ENCODE measurements around the gene RNFT1.
"Not testable (repeated sequence)": the region's sequence is repeated elsewhere in the genome, so short reads cannot be mapped to it uniquely, and the experiment has no call there.

Gene RNFT1

GRCh38 chr17:59964482-59965328 lies at the start of gene RNFT1:
Gene RNFT1, minus strand, starts transcription at chr17:59964740. Its CDS starts 77 bp downstream, at chr17:59964663.
- peak; percentile 70 for DNase-seq

DNA sequence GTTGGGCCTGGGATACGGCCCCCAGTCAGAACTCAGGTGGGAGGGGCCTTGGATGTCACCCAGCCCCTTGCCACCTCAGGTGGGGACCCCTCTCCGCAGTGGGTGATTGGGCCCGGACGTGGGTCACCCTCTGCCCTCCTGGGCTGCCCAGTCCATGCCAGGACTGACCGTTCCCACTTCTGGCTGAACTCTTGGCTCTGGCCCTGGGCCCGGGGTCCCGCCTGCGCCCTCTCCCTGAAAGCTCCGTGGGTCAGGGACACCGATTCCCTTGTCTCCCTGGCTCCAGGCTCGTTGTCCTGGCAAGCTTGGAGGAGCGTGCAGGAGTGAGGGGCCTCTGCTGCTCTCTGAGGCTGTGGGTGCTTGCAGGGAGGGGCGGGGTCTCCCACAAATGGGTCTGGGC lies 44.8 kb upstream of the RNFT1 start:
- not testable (repeated sequence) for DNase-seq

- DNase-seq = not testable (repeated sequence)
Measured at GRCh38 chr17:60008377-60008776, 43.8 kb upstream of the RNFT1 start.

DNA sequence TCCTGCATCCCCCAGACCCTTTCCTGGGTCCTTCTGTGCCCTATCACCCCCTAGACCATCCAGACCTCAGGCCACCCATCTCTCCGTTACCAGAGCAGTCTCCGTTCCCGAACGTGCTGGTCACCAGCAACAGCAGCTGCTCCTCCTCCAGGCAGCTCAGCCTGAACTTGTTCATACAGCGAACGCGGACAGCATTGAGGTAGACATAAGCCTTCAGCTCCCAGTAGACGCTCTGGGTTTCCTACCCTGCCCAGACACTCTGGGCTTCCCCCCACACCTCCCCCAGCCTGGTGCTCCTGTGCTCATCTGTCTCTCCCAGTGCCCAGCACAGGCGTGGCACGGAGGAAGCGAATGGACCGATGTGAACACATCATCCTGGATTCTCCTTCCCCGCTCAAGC lies 41.6 kb upstream of the RNFT1 start:
- no peak for DNase-seq

DNA sequence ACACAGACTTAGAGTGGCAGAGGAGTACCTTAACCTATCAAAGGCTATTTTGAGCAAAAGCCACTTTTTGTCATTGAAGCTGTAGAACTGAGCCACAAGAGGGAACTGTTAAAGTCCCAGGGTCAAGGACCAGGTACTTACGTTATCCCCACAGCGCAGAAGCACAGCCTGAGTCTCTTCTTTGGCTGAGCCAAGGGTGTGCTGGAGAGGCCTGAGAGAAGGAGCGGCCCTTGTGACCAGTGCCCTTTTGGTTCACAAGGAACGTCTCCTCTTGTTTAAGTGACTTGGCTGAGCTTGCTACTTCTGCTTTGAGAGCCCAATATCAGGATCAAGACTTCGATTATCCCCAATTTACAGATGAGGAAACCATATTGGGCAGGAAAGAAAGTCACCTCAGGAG lies 40.0 kb upstream of the RNFT1 start:
- not testable (repeated sequence) for DNase-seq

DNA sequence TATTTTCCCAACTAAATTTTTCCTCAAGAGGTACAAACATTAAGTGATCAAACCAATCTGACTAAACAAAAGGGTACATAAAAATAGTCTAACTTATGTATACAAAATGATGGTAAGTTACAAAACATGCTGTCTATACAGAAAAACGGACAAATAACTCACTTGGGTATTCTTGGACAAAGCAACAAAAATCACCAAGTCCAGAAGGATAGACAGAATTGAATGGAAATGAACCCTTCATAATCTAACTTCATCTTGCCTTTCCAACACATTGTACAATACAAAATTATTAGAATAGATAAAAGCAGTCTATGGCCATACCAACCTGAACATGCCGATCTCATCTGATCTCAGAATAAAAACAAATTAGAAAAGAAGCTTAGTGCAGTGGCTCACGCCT lies 37.9 kb upstream of the RNFT1 start:
- DNase-seq = not testable (repeated sequence)

DNA sequence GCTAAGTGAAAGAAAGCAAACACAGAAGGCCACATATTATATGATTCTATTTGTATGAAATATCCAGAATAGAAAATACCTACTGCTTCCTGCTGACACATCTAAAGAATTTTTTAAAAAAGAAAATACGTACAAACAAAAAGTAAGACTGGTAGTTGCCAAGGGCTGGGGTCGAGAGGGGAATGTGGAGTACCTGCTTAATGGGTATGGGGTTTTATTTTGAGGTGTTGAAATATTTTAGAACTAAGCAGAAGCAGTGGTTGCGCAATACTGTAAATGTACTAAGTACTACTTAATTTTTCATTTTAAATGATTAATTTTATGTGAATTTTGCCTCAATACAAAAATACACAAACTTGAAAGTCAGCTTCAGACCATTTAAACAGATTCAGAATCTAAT lies 32.1 kb upstream of the RNFT1 start:
- DNase-seq = not testable (repeated sequence)

- DNase-seq = not testable (repeated sequence)
Measured at GRCh38 chr17:59975166-59975565, 10.6 kb upstream of the RNFT1 start.

DNA sequence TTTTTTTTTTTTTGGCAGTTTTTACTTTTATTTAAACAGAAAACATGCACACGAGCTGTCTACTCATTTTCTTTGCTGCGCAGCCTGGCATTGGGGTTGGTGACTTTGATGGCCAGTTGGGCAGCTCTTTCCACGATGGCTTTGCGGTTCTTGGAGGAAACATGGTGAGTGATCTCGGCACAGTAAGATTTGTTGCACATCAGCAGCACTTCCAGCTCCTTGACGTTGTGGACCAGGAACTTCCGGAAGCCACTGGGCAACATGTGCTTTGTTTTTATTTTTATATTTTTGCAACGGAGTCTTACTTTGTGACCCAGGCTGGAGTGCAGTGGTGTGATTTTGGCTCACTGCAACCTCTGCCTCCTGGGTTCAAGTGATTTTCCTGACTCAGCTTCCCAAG lies 8.9 kb upstream of the RNFT1 start:
- DNase-seq = not testable (repeated sequence)

- no peak for DNase-seq
Measured at GRCh38 chr17:59972778-59973177, 8.2 kb upstream of the RNFT1 start.

GRCh38 chr17:59971771-59972170 lies 7.2 kb upstream of the RNFT1 start:
- DNase-seq = not testable (repeated sequence)

GRCh38 chr17:59963738-59964481 lies 630 bp downstream of the RNFT1 start:
- DNase-seq = peak; percentile 48

- DNase-seq = no peak
Measured at GRCh38 chr17:59962739-59963318, 1.7 kb downstream of the RNFT1 start.

- not testable (repeated sequence) for DNase-seq
Measured at GRCh38 chr17:59959574-59959973, 5.0 kb downstream of the RNFT1 start.

GRCh38 chr17:59954856-59955255 lies 9.7 kb downstream of the RNFT1 start:
- no peak for DNase-seq

DNA sequence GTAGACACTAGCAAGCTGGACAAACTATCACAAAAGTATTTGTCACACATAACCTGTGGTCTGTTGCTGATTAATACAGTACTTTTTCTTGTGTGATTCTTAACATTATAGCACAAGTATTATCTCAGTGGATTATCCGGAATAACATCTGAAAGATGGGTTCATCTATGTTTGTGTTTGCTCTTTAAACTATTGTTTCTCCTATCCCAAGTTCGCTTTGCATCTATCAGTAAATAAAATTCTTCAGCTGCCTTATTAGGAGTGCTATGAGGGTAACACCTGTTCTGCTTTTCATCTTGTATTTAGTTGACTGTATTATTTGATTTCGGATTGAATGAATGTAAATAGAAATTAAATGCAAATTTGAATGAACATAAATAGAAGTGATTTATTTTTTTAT lies 14.5 kb downstream of the RNFT1 start:
- DNase-seq = no peak

GRCh38 chr17:59947310-59947709 lies 17.2 kb downstream of the RNFT1 start:
- DNase-seq = not testable (repeated sequence)

GRCh38 chr17:59946433-59946832 lies 18.1 kb downstream of the RNFT1 start:
- not testable (repeated sequence) for DNase-seq

DNA sequence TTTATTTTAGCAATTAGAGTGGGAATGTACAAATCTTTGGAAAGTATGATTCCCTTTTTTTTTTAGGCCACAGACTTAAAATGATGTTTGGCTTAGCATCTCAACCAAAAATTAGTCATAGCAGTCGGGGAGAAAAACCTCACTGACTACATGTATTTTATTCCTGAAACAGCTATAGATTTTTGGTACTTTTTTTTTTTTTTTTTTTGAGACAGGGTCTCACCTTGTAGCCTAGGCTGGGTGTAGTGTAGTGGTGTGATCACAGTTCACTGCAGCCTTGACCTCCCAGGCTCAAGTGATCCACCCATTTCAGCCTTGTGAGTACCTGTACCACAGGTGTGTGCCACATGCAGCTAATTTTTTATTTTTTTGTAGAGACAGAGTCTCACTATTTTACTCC lies 23.4 kb downstream of the RNFT1 start:
- no peak for DNase-seq

DNA sequence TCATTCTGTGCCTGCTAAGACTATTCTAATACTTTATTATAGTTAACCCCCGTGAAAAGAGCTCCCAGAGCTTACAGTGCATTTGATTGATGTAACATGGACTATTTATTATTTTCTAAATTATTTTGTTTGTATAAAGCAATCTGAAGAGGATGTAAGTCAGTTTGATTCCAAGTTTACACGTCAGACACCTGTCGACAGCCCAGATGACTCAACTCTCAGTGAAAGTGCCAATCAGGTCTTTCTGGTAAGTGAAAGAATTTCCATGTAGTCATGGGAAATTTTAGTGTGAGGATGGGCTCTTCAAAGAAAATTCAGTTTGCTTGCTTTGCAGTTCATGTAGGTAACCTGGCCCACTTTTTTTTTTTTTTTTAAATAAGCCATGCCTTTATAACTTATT lies 23.8 kb downstream of the RNFT1 start:
- DNase-seq = not testable (repeated sequence)

- DNase-seq = not testable (repeated sequence)
Measured at GRCh38 chr17:59933317-59933716, 31.2 kb downstream of the RNFT1 start.

GRCh38 chr17:59930768-59931167 lies 33.8 kb downstream of the RNFT1 start:
- DNase-seq = not testable (repeated sequence)

- not testable (repeated sequence) for DNase-seq
Measured at GRCh38 chr17:59930121-59930520, 34.4 kb downstream of the RNFT1 start.

GRCh38 chr17:59920637-59921036 lies 43.9 kb downstream of the RNFT1 start:
- DNase-seq = not testable (repeated sequence)

All from NCI-H1092 treated with DMSO at 0.1 percent for 48 hours (cell line).